Esophagus muscularis mucosa (tissue), 4 donors: ENCODE data around the gene TCERG1L. TPM values are rescaled to one million over a fixed set of nuclear protein-coding genes. Genes with fewer than 3 reads are reported as not detected.

Experiments
- DNase-seq: peaks from one replicate; pipeline ENCODE4 v3.0.0-alpha.2; 2017; ENCODE audit errors: extremely low spot score
- H3K27ac ChIP-seq, 4 donors: fragments of 200-600 bp; sonication (generic); replicated peaks in 1 of 4; 1 replicate in 3 of 4; 2 replicates in 1 of 4; pipeline ENCODE4 v1.5.1; 2016 to 2019; ENCODE audit warnings: mild to moderate bottlenecking in 1 of 4
- H3K27me3 ChIP-seq, 4 donors: fragments of 200-600 bp; sonication (generic); one replicate each; pipeline versions ENCODE4 v1.5.1 to v1.6.0; 2016 to 2019
- H3K36me3 ChIP-seq, 4 donors: fragments of 200-600 bp; sonication (generic); one replicate each; pipeline ENCODE4 v1.5.1; 2016 to 2019
- H3K4me1 ChIP-seq, 4 donors: fragments of 200-600 bp; sonication (generic); one replicate each; pipeline ENCODE4 v1.5.1; 2016 to 2019
- H3K4me3 ChIP-seq, 4 donors: fragments of 200-600 bp; sonication (generic); 1 replicate in 2 of 4; 2 replicates in 2 of 4; pipeline ENCODE4 v1.5.1; 2016 to 2019; ENCODE audit warnings: mild to moderate bottlenecking in 4 of 4, moderate library complexity in 1 of 4
- H3K9me3 ChIP-seq, 4 donors: fragments of 200-600 bp; sonication (generic); 1 replicate in 3 of 4; 2 replicates in 1 of 4; pipeline ENCODE4 v1.5.1; 2016 to 2019
- CTCF ChIP-seq, 3 experiments: fragments of 200-600 bp in 2 of 3; fragments of 450-650 bp in 1 of 3; sonication (generic) in 2 of 3; IDR thresholded peaks; one replicate each; pipeline ENCODE4 v1.5.1; 2017 to 2019; ENCODE audit warnings: antibody characterized with exemption in 3 of 3, mild to moderate bottlenecking in 2 of 3, moderate library complexity in 1 of 3
- EP300 ChIP-seq: sonication (generic); formaldehyde crosslinking; IDR thresholded peaks from one replicate; pipeline ENCODE4 v1.6.1; 2017; ENCODE audit warnings: antibody characterized with exemption
- POLR2A ChIP-seq: fragments of 450-650 bp; IDR thresholded peaks from one replicate; pipeline ENCODE4 v1.6.1; 2017; ENCODE audit warnings: antibody characterized with exemption, moderate library complexity, mild to moderate bottlenecking, low read depth
- POLR2AphosphoS5 ChIP-seq, 2 donors: sonication (generic); formaldehyde crosslinking; IDR thresholded peaks; one replicate each; pipeline ENCODE4 v1.6.1; 2017; ENCODE audit warnings: antibody characterized with exemption in 2 of 2
- WGBS: methylation state at CpG from one replicate; pipeline ENCODE4 v1.1.5; 2018; 5-methylcytosine and 5-hydroxymethylcytosine counted together
- intact Hi-C: fragments of 100-400 bp; cut with DNase I; formaldehyde crosslinking; loops from one replicate; pipeline ENCODE4 v1.15.1; 2023
- total RNA-seq, 4 donors: library from RNA; depleted of rRNA; stranded (reverse); fragments of >200 nt; gene quantifications; one replicate each; pipeline versions ENCODE4 v1.1.0 to v1.2.1, GENCODE V29; 2016

TCERG1L gene
- total RNA-seq, 4 donors from 2014 or later, result not detected

- H3K9me3 ChIP-seq, result no peaks in the 10 kb centered on the region
- no peak for DNase-seq
- TF ChIP-seq EP300, result no peak
- TF ChIP-seq CTCF (IDR thresholded peaks at IDR 0.05), result no peak
- no peak for TF ChIP-seq POLR2AphosphoS5 (IDR thresholded peaks at IDR 0.05)
- TF ChIP-seq POLR2A, result no peak
- H3K4me1 ChIP-seq, result peaks cover 0 to 9% (median 2%) of the 10 kb centered on the region in 4 donors
- no peak overlapping the region for H3K4me3 ChIP-seq
- no peaks in the 10 kb centered on the region for H3K36me3 ChIP-seq
- intact Hi-C loops, result no loop called here
- no peak overlapping the region for H3K27ac ChIP-seq
- H3K27me3 ChIP-seq, result peaks cover 0 to 29% (median 0%) of the 10 kb centered on the region in 4 donors
- 88% methylated on average over 7 of the region's 7 CpGs for WGBS
Measured at GRCh38 chr10:131096031-131096430, 215.5 kb downstream of the TCERG1L start.

GRCh38 chr10:131095313-131095580 is 216.3 kb downstream of the TCERG1L start:
- peaks cover 0 to 34% (median 0%) of the 10 kb centered on the region in 4 donors for H3K27me3 ChIP-seq
- peaks cover 0 to 9% (median 2%) of the 10 kb centered on the region in 4 donors for H3K4me1 ChIP-seq
- no peak overlapping the region for H3K4me3 ChIP-seq
- H3K9me3 ChIP-seq, result no peaks in the 10 kb centered on the region
- DNase-seq, result no peak
- TF ChIP-seq POLR2A, result no peak
- no peak for TF ChIP-seq CTCF (IDR thresholded peaks at IDR 0.05)
- no peak for TF ChIP-seq POLR2AphosphoS5 (IDR thresholded peaks at IDR 0.05)
- no peak for TF ChIP-seq EP300
- no peaks in the 10 kb centered on the region for H3K36me3 ChIP-seq
- no peak overlapping the region for H3K27ac ChIP-seq
- intact Hi-C loops, result no loop called here
- WGBS, result 92% methylated on average over 10 of the region's 12 CpGs

GRCh38 chr10:131094527-131095312 is 216.8 kb downstream of the TCERG1L start:
- WGBS, result 50% methylated on average over 17 of the region's 29 CpGs
- peaks cover 0 to 9% (median 2%) of the 10 kb centered on the region in 4 donors for H3K4me1 ChIP-seq
- peaks cover 0 to 34% (median 0%) of the 10 kb centered on the region in 4 donors for H3K27me3 ChIP-seq
- H3K9me3 ChIP-seq, result no peaks in the 10 kb centered on the region
- H3K36me3 ChIP-seq, result no peaks in the 10 kb centered on the region
- intact Hi-C loops, result no loop called here
- no peak for DNase-seq
- no peak overlapping the region for H3K4me3 ChIP-seq
- TF ChIP-seq EP300 (no peak), POLR2AphosphoS5 (IDR thresholded peaks at IDR 0.05) (no peak), CTCF (IDR thresholded peaks at IDR 0.05) (no peak), POLR2A (no peak)
- H3K27ac ChIP-seq, result no peak overlapping the region

- intact Hi-C loops, result no loop called here
- no peak overlapping the region for H3K27ac ChIP-seq
- no peaks in the 10 kb centered on the region for H3K36me3 ChIP-seq
- 84% methylated on average over 19 of the region's 19 CpGs for WGBS
- no peak overlapping the region for H3K4me3 ChIP-seq
- TF ChIP-seq CTCF (IDR thresholded peaks at IDR 0.05), result no peak
- no peak for TF ChIP-seq POLR2AphosphoS5 (IDR thresholded peaks at IDR 0.05)
- no peak for TF ChIP-seq POLR2A
- TF ChIP-seq EP300, result no peak
- peaks cover 0 to 34% (median 0%) of the 10 kb centered on the region in 4 donors for H3K27me3 ChIP-seq
- H3K9me3 ChIP-seq, result no peaks in the 10 kb centered on the region
- H3K4me1 ChIP-seq, result peaks cover 0 to 9% (median 2%) of the 10 kb centered on the region in 4 donors
- no peak for DNase-seq
Measured at GRCh38 chr10:131093795-131094366, 217.6 kb downstream of the TCERG1L start.
